OCI-LY7 (cell line): ENCODE data around the gene OR6C6. TPM values are rescaled to one million over a fixed set of nuclear protein-coding genes. Genes with fewer than 3 reads are reported as not detected.

Experiments
- BruUV-seq: library from RNA; stranded (reverse); fragments of 400-500 nt; replicated peaks from 2 replicates; lab custom pipeline; 2021; lab: Mats Ljungman, UMichigan
- CTCF ChIA-PET: fragments of 300-600 bp; sonication (Branson Sonifier 250); formaldehyde crosslinking; loops from one replicate; lab custom pipeline; 2022; ENCODE audit warnings: antibody characterized with exemption; ENCODE audit not compliant: unreplicated experiment; lab: Charles Lee
- POLR2A ChIA-PET: fragments of 300-600 bp; sonication (Branson Sonifier 250); formaldehyde crosslinking; loops from one replicate; lab custom pipeline; 2022; ENCODE audit warnings: antibody characterized with exemption; lab: Charles Lee
- DNase-seq: peaks from one replicate; pipeline ENCODE4 v3.0.0-alpha.2; 2015; ENCODE audit warnings: low spot score
- H2AFZ ChIP-seq: fragments of 200-600 bp; sonication (generic), shearing (Covaris generic); 2 replicates; pipeline ENCODE4 v1.6.1; 2014; ENCODE audit warnings: mild to moderate bottlenecking, antibody characterized with exemption, low read length, moderate library complexity
- H3K27ac ChIP-seq: fragments of 200-600 bp; sonication (generic); 2 replicates; pipeline ENCODE4 v1.5.1; 2014; ENCODE audit warnings: mixed run types, low read depth, mild to moderate bottlenecking, moderate library complexity, low read length, inconsistent platforms; ENCODE audit not compliant: poor library complexity, severe bottlenecking
- H3K36me3 ChIP-seq: fragments of 200-600 bp; sonication (generic); 2 replicates; pipeline ENCODE4 v1.6.1; 2014; ENCODE audit warnings: mild to moderate bottlenecking, antibody characterized with exemption, low read length, moderate library complexity, mixed read lengths; ENCODE audit not compliant: insufficient read depth
- H3K4me1 ChIP-seq: fragments of 200-600 bp; sonication (generic); 2 replicates; pipeline ENCODE4 v1.5.1; 2014; ENCODE audit warnings: mild to moderate bottlenecking, low read length; ENCODE audit not compliant: insufficient read depth, poor library complexity, severe bottlenecking
- H3K4me2 ChIP-seq: fragments of 200-600 bp; sonication (generic); 2 replicates; pipeline ENCODE4 v1.6.1; 2014; ENCODE audit warnings: mild to moderate bottlenecking, low read length
- H3K4me3 ChIP-seq: fragments of 200-600 bp; sonication (generic); 2 replicates; pipeline ENCODE4 v1.5.1; 2014; ENCODE audit warnings: mild to moderate bottlenecking, low read depth, low read length; ENCODE audit not compliant: poor library complexity, severe bottlenecking
- H3K79me2 ChIP-seq: fragments of 200-600 bp; sonication (generic); 2 replicates; pipeline ENCODE4 v1.6.1; 2016; ENCODE audit warnings: low read depth, mild to moderate bottlenecking, low read length, moderate library complexity, mixed read lengths; ENCODE audit not compliant: insufficient read depth
- H3K9me2 ChIP-seq: fragments of 200-600 bp; sonication (generic); 2 replicates; pipeline ENCODE4 v1.6.1; 2016; ENCODE audit warnings: mild to moderate bottlenecking, low read length, mixed read lengths; ENCODE audit not compliant: insufficient read depth
- H3K9me3 ChIP-seq: fragments of 200-600 bp; sonication (generic); 2 replicates; pipeline ENCODE4 v1.6.1; 2014; ENCODE audit warnings: mild to moderate bottlenecking, mixed run types, low read length, mixed read lengths
- H4K20me1 ChIP-seq: fragments of 200-600 bp; sonication (generic); 2 replicates; pipeline ENCODE4 v1.6.1; 2014; ENCODE audit warnings: mild to moderate bottlenecking, antibody characterized with exemption, low read length, moderate library complexity, mixed read lengths; ENCODE audit not compliant: insufficient read depth
- CTCF ChIP-seq: fragments of 200-600 bp; sonication (generic); conservative IDR thresholded peaks from 2 replicates; pipeline ENCODE4 v1.5.1; 2014; ENCODE audit warnings: mild to moderate bottlenecking, antibody characterized with exemption, low read length, moderate library complexity, mixed read lengths
- EZH2phosphoT487 ChIP-seq: fragments of 200-600 bp; sonication (generic); IDR thresholded peaks from 2 replicates; pipeline ENCODE4 v1.6.1; 2018; ENCODE audit warnings: low read depth, borderline replicate concordance, mild to moderate bottlenecking, mixed run types, antibody characterized with exemption, low read length, moderate library complexity, mixed read lengths
- intact Hi-C: fragments of 100-400 bp; cut with micrococcal nuclease; formaldehyde crosslinking; loops from one replicate; pipeline ENCODE4 v1.10.0; 2022; ENCODE audit not compliant: unreplicated experiment
- total RNA-seq, 2 experiments: library from RNA; depleted of rRNA in 1 of 2; stranded (reverse); fragments of >200 nt in 1 of 2; shearing (Covaris generic) in 1 of 2; gene quantifications; 2 replicates each; pipeline ENCODE4 v1.2.3, GENCODE V29; 2014 to 2022

The OR6C6 gene
- total RNA-seq, 2 experiments from 2014 or later = not detected

DNA sequence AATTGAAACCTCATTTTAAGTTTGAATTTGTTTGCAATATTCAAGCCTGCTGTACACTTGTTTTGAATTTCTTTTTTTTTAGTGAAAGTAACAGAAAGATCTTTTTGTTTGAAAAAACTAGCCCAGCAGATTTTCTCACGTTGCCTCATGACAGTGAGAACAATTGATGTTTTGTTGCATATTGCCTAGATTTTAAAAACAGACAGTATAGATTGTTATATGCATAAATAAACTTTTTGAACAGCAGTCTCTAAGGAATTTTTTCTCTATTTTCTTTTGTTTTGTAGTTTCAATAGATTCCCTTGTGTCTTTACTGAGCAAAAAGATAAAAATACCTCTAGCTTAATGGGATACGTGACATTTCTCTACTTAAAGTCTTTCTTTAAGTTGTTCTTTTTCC, 15.4 kb downstream of the OR6C6 start:
- H4K20me1 ChIP-seq = no peaks in the 10 kb centered on the region
- H3K9me2 ChIP-seq = no peaks in the 10 kb centered on the region
- no TSS peak for BruUV-seq
- H2AFZ ChIP-seq = no peak overlapping the region
- H3K36me3 ChIP-seq = no peaks in the 10 kb centered on the region
- no peaks in the 10 kb centered on the region for H3K4me1 ChIP-seq
- POLR2A ChIA-PET = no interaction called here
- H3K4me2 ChIP-seq = no peak overlapping the region
- no peaks in the 10 kb centered on the region for H3K9me3 ChIP-seq
- no peak overlapping the region for H3K27ac ChIP-seq
- CTCF ChIA-PET = no interaction called here
- TF ChIP-seq CTCF (no peak), EZH2phosphoT487 (no peak)
- no peak for DNase-seq
- H3K79me2 ChIP-seq = no peaks in the 10 kb centered on the region
- H3K4me3 ChIP-seq = no peak overlapping the region
- intact Hi-C loops = no loop called here

- Histone ChIP-seq H3K27ac (no peak overlapping the region), H3K4me3 (no peak overlapping the region), H3K9me2 (no peaks in the 10 kb centered on the region), H4K20me1 (no peaks in the 10 kb centered on the region), H3K4me2 (no peak overlapping the region), H3K36me3 (no peaks in the 10 kb centered on the region), H3K9me3 (no peaks in the 10 kb centered on the region), H3K79me2 (no peaks in the 10 kb centered on the region), H3K4me1 (no peaks in the 10 kb centered on the region), H2AFZ (no peak overlapping the region)
- DNase-seq = no peak
- TF ChIP-seq EZH2phosphoT487 (no peak), CTCF (no peak)
- no TSS peak for BruUV-seq
- ChIA-PET CTCF (no interaction called here), POLR2A (no interaction called here)
- intact Hi-C loops = no loop called here
These were observed 38.1 kb downstream of the OR6C6 start for GRCh38 chr12:55258303-55258702.

- ChIA-PET CTCF (no interaction called here), POLR2A (no interaction called here)
- Histone ChIP-seq H2AFZ (no peak overlapping the region), H3K4me2 (no peak overlapping the region), H3K4me3 (no peak overlapping the region), H3K79me2 (no peaks in the 10 kb centered on the region), H4K20me1 (no peaks in the 10 kb centered on the region), H3K9me3 (no peaks in the 10 kb centered on the region), H3K4me1 (no peaks in the 10 kb centered on the region), H3K36me3 (no peaks in the 10 kb centered on the region), H3K9me2 (no peaks in the 10 kb centered on the region), H3K27ac (no peak overlapping the region)
- BruUV-seq = no TSS peak
- no peak for DNase-seq
- TF ChIP-seq CTCF (no peak), EZH2phosphoT487 (no peak)
- intact Hi-C loops = no loop called here
These were observed 39.5 kb downstream of the OR6C6 start for GRCh38 chr12:55256831-55257230.
